Duodenal mucosa (tissue), 2 donors: Measurements from ENCODE around the gene PPP3R1.

Experiments
- H3K27ac ChIP-seq: one replicate; pipeline ENCODE4 v1.7.0; 2013; ENCODE audit warnings: low read depth, low read length
- H3K27me3 ChIP-seq, 2 donors: one replicate each; pipeline ENCODE4 v1.7.0; 2013; ENCODE audit warnings: low read length in 2 of 2, control low read depth in 1 of 2; ENCODE audit not compliant: insufficient read depth in 2 of 2, control insufficient read depth in 1 of 2
- H3K36me3 ChIP-seq, 2 donors: one replicate each; pipeline ENCODE4 v1.7.0; 2013; ENCODE audit warnings: low read length in 2 of 2, control low read depth in 1 of 2; ENCODE audit not compliant: insufficient read depth in 2 of 2, control insufficient read depth in 1 of 2
- H3K4me1 ChIP-seq, 2 donors: one replicate each; pipeline ENCODE4 v1.7.0; 2013; ENCODE audit warnings: low read length in 2 of 2, control low read depth in 1 of 2; ENCODE audit not compliant: insufficient read depth in 2 of 2, control insufficient read depth in 1 of 2
- H3K4me3 ChIP-seq, 2 donors: one replicate each; pipeline ENCODE4 v1.7.0; 2013; ENCODE audit warnings: low read length in 2 of 2, low read depth in 1 of 2
- H3K9ac ChIP-seq, 2 donors: one replicate each; pipeline ENCODE4 v1.7.0; 2013; ENCODE audit warnings: low read length in 2 of 2, low read depth in 1 of 2
- H3K9me3 ChIP-seq, 2 donors: one replicate each; pipeline ENCODE4 v1.7.0; 2013; ENCODE audit warnings: low read length in 2 of 2, control low read depth in 1 of 2; ENCODE audit not compliant: control insufficient read depth in 1 of 2

The PPP3R1 gene

DNA sequence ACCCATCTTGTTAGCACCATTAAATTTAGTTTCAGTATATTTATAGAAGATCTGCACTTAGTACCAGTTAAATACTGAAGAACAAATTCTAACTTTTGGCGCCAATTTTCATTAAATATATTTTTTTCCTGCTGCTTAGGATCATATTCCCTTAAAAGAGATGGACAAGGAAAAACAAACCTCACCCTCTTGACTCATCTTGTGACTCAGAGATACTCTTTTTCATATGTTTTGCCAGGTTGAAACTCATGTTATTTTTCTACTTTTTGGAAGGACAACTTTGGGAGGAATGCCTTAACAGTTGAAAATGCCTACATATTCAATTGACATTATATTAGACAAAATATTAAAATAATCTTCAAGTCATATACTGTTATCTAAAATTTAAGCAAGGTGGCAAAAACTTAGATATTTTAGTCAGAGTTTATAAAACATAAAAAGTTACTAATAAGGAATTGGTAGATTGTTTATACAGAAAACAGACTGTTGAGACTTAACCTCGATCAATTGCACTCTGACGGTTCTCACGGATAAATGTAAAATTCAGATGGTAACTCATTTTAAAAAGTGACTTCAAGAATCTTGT, 58.5 kb downstream of the PPP3R1 start:
- Histone ChIP-seq H3K4me1 (peaks cover 19 to 35% of the 10 kb centered on the region in 2 donors), H3K9ac (no peak overlapping the region), H3K27me3 (no peaks in the 10 kb centered on the region), H3K27ac (no peak overlapping the region), H3K4me3 (no peak overlapping the region), H3K36me3 (no peaks in the 10 kb centered on the region), H3K9me3 (no peaks in the 10 kb centered on the region)

DNA sequence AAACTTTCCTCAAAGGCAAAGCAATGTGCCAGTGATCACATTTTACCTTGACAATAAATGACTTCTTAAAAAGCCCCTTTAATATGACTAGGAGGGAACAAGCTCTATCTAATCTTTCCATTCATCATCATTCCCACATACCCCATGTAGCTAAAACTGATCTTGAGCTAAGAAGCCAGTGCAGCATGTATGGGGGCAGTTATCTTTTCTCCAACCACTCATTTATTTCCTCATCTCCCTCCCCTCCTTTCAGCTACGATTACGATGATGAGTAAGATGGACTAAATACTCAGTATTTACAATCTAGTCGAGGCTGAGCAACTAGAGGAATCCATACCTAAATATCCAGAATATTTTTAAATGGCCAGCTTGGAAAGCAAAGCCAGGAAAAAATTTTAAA, 59.2 kb downstream of the PPP3R1 start:
- no peak overlapping the region for H3K4me3 ChIP-seq
- H3K27ac ChIP-seq, result no peak overlapping the region
- no peaks in the 10 kb centered on the region for H3K36me3 ChIP-seq
- no peak overlapping the region for H3K9ac ChIP-seq
- H3K4me1 ChIP-seq, result peaks cover 19 to 35% of the 10 kb centered on the region in 2 donors
- H3K27me3 ChIP-seq, result no peaks in the 10 kb centered on the region
- no peaks in the 10 kb centered on the region for H3K9me3 ChIP-seq

DNA sequence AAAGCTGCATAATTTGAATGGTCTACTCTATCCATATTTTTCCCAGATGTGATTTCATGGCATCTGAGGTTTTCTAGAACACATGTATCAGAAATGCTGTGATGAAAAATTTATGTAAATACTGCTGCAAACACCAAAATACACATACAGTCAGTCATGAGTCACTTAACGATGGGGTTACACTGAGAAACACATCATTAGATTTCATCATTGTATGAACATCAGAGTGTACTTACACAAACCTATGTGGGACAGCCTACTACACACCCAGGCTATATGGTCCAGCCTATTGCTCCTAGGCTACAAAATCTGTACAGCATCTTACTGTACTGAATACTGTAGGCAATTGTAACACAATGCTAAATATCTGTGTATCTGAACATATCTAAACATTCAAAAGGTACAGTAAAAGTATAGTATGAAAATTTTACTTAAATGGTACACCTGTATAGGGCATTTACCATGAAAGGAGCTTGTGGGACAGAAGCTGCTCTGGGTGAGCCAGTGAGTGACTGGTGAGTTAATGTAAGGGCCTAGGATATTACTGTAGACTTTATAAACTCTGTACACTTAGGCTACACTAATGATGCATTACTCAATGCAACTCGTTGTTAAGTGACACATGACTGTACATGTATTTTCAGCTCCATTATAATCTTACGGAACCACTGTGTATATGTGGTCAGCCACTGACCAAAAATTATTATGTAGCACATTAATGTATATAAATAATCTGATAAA, 61.2 kb downstream of the PPP3R1 start:
- no peaks in the 10 kb centered on the region for H3K36me3 ChIP-seq
- no peaks in the 10 kb centered on the region for H3K9me3 ChIP-seq
- H3K4me1 ChIP-seq, result peaks cover 15 to 33% of the 10 kb centered on the region in 2 donors
- H3K27ac ChIP-seq, result no peak overlapping the region
- H3K27me3 ChIP-seq, result no peaks in the 10 kb centered on the region
- no peak overlapping the region for H3K9ac ChIP-seq
- no peak overlapping the region for H3K4me3 ChIP-seq

GRCh38 chr2:68189991-68190784, 62.1 kb downstream of the PPP3R1 start:
- H3K27ac ChIP-seq, result no peak overlapping the region
- no peaks in the 10 kb centered on the region for H3K27me3 ChIP-seq
- H3K9ac ChIP-seq, result no peak overlapping the region
- H3K9me3 ChIP-seq, result no peaks in the 10 kb centered on the region
- peaks cover 15 to 24% of the 10 kb centered on the region in 2 donors for H3K4me1 ChIP-seq
- no peak overlapping the region for H3K4me3 ChIP-seq
- no peaks in the 10 kb centered on the region for H3K36me3 ChIP-seq

GRCh38 chr2:68188831-68189230, 63.5 kb downstream of the PPP3R1 start:
- Histone ChIP-seq H3K27ac (no peak overlapping the region), H3K27me3 (no peaks in the 10 kb centered on the region), H3K4me1 (peaks cover 15 to 22% of the 10 kb centered on the region in 2 donors), H3K4me3 (no peak overlapping the region), H3K9ac (no peak overlapping the region), H3K9me3 (no peaks in the 10 kb centered on the region), H3K36me3 (peaks cover 0 to 3% of the 10 kb centered on the region in 2 donors)

GRCh38 chr2:68187329-68187728, 65.0 kb downstream of the PPP3R1 start:
- Histone ChIP-seq H3K36me3 (peaks cover 5 to 15% of the 10 kb centered on the region in 2 donors), H3K4me3 (no peak overlapping the region), H3K27me3 (no peaks in the 10 kb centered on the region), H3K27ac (no peak overlapping the region), H3K4me1 (peaks cover 10 to 16% of the 10 kb centered on the region in 2 donors), H3K9me3 (no peaks in the 10 kb centered on the region), H3K9ac (no peak overlapping the region)

DNA sequence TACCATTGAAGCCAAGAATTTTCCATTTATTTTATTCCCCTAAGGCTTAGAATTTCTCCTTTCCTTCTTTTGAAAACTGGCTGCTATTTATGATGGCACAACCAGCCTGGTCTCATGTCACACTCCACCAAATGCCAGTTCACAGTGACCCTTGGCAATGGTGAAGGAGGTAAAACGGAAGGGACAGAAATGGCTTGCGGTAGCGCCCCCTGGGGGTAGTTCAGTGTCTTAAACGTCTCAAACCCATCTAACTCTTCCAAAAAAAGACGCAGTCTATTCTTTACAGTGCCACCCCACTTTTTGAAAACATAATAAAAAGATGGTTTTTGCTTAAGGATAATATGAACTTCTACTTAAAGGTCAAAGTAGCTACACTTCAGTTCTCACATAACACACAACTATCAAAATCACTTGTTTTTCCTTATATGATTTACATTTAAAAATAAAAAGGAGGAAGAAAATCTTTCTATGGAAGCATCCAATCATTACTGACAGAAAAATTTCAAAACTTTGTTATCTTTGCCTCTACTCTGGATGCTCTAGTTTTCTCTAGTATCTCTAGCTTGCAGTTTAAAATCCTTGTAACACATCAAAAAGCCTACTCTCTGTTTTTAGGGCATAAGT, 66.7 kb downstream of the PPP3R1 start:
- Histone ChIP-seq H3K27ac (no peak overlapping the region), H3K9ac (no peak overlapping the region), H3K9me3 (no peaks in the 10 kb centered on the region), H3K4me3 (no peak overlapping the region), H3K27me3 (no peaks in the 10 kb centered on the region), H3K36me3 (peaks cover 7 to 19% of the 10 kb centered on the region in 2 donors), H3K4me1 (peaks cover 0 to under 1% of the 10 kb centered on the region in 2 donors)

- Histone ChIP-seq H3K4me3 (no peak overlapping the region), H3K9ac (no peak overlapping the region), H3K4me1 (no peaks in the 10 kb centered on the region), H3K9me3 (no peaks in the 10 kb centered on the region), H3K36me3 (peaks cover 13 to 29% of the 10 kb centered on the region in 2 donors), H3K27me3 (no peaks in the 10 kb centered on the region), H3K27ac (no peak overlapping the region)
Observed at GRCh38 chr2:68182902-68183301, 69.4 kb downstream of the PPP3R1 start.

DNA sequence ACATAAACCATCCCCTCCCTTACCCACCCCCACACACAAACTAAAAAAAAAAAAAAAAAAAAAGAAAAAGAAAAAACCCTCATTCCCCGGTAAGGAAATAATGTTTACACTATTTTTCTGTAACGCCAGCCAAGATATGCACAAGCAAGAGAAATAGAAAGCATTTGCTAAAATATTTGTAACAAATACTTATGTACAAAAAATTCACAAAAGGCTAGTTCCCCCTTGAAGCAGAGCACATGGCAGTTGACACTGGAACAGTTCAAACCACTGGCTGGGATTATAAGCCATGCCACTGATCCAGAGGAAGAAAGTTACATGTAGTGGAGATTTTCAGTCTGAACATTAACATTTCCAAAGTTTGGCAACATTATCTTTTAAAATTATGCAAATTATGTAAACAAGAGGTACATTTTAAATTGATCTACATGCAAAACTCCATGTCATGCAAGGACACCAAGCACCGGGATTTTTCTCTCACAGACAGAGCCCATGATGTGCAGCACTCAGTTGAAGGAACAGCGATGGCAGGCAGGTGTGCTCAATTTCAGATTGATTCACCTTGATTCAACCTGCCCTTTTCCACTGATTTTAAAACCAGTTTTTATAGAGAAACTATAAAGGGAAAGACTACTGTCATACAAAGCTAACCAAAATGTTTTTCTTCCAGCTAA, 73.2 kb downstream of the PPP3R1 start:
- Histone ChIP-seq H3K9ac (no peak overlapping the region), H3K27me3 (no peaks in the 10 kb centered on the region), H3K36me3 (peaks cover 20 to 42% of the 10 kb centered on the region in 2 donors)

More for the DNA sequence above, 73.2 kb downstream of the PPP3R1 start:
- H3K4me3 ChIP-seq, result no peak overlapping the region
- H3K27ac ChIP-seq, result no peak overlapping the region
- H3K4me1 ChIP-seq, result no peaks in the 10 kb centered on the region
- no peaks in the 10 kb centered on the region for H3K9me3 ChIP-seq
